Lower lobe of right lung (tissue), 2 donors: Measurements from ENCODE around the gene ASH1L. TPM values are rescaled to one million over a fixed set of nuclear protein-coding genes. Genes with fewer than 3 reads are reported as not detected.

Experiments
- ATAC-seq, 2 donors: fragments of 200-7000 bp; cut with Tn5 transposase; one replicate each; pipeline ENCODE4 v1.9.1; 2020 to 2022; ENCODE audit warnings: mild to moderate bottlenecking in 2 of 2, moderate library complexity in 2 of 2
- DNase-seq: peaks from one replicate; pipeline ENCODE4 v3.0.0-alpha.2; 2020
- H3K27ac ChIP-seq: fragments of 200-600 bp; one replicate; pipeline ENCODE4 v1.8.0; 2022
- H3K27me3 ChIP-seq: fragments of 200-600 bp; one replicate; pipeline ENCODE4 v1.8.0; 2022; ENCODE audit warnings: low read depth
- H3K36me3 ChIP-seq: fragments of 200-600 bp; one replicate; pipeline ENCODE4 v1.8.0; 2022; ENCODE audit warnings: mild to moderate bottlenecking
- H3K4me1 ChIP-seq: fragments of 200-600 bp; one replicate; pipeline ENCODE4 v1.8.0; 2022
- H3K4me3 ChIP-seq: fragments of 200-600 bp; one replicate; pipeline ENCODE4 v1.8.0; 2022; ENCODE audit warnings: mild to moderate bottlenecking
- H3K9me3 ChIP-seq: fragments of 200-600 bp; one replicate; pipeline ENCODE4 v1.8.0; 2022
- CTCF ChIP-seq: fragments of 200-600 bp; IDR thresholded peaks from one replicate; pipeline ENCODE4 v1.8.0; 2022; ENCODE audit warnings: antibody characterized with exemption, mild to moderate bottlenecking
- intact Hi-C: fragments of 100-400 bp; cut with DNase I; formaldehyde crosslinking; loops from one replicate; pipeline ENCODE4 v1.11.0; 2022
- total RNA-seq: library from RNA; stranded (reverse); fragmentation: NEBNext Ultra II Directional; extraction: Animal tissue kit (Norgen Biotek cat#: 25700); gene quantifications from one replicate; pipeline ENCODE4 v1.2.1, GENCODE V29; 2021
- donor health status: DM: no; HTN: yes; CAD: no; lungs with severe emphysema.

Gene ASH1L
- total RNA-seq, 1 donor from 2014 or later, result 59.8 TPM

GRCh38 chr1:155553349-155553748 is 9.3 kb downstream of the ASH1L start:
- H3K36me3 ChIP-seq, result peaks cover 21% of the 10 kb centered on the region
- H3K27me3 ChIP-seq, result no peaks in the 10 kb centered on the region
- TF ChIP-seq CTCF, result no peak
- H3K27ac ChIP-seq, result no peak overlapping the region
- peaks cover 6% of the 10 kb centered on the region for H3K4me1 ChIP-seq
- intact Hi-C loops, result no loop called here
- no peak overlapping the region for H3K4me3 ChIP-seq
- ATAC-seq (no peak), DNase-seq (no peak)
- H3K9me3 ChIP-seq, result no peaks in the 10 kb centered on the region

- DNase-seq (no peak), ATAC-seq (no peak)
- peaks cover 13% of the 10 kb centered on the region for H3K36me3 ChIP-seq
- no peak for TF ChIP-seq CTCF
- H3K9me3 ChIP-seq, result no peaks in the 10 kb centered on the region
- H3K27me3 ChIP-seq, result no peaks in the 10 kb centered on the region
- intact Hi-C loops, result no loop called here
- no peak overlapping the region for H3K27ac ChIP-seq
- no peak overlapping the region for H3K4me3 ChIP-seq
- H3K4me1 ChIP-seq, result no peaks in the 10 kb centered on the region
These were observed 13.9 kb downstream of the ASH1L start for GRCh38 chr1:155548706-155549105.

- no peaks in the 10 kb centered on the region for H3K27me3 ChIP-seq
- no peak for TF ChIP-seq CTCF
- H3K9me3 ChIP-seq, result no peaks in the 10 kb centered on the region
- H3K4me1 ChIP-seq, result peaks cover 60% of the 10 kb centered on the region
- no peak overlapping the region for H3K27ac ChIP-seq
- H3K4me3 ChIP-seq, result no peak overlapping the region
- DNase-seq, result no peak
- peak; percentile 50 to 56 for ATAC-seq
- intact Hi-C loops, result no loop called here
- H3K36me3 ChIP-seq, result peaks cover 5% of the 10 kb centered on the region
These were observed 22.4 kb downstream of the ASH1L start for GRCh38 chr1:155540000-155540874.

- Histone ChIP-seq H3K4me3 (no peak overlapping the region), H3K9me3 (no peaks in the 10 kb centered on the region), H3K27me3 (no peaks in the 10 kb centered on the region), H3K27ac (peak overlapping the region; percentile 19), H3K36me3 (peaks cover 5% of the 10 kb centered on the region), H3K4me1 (peaks cover 61% of the 10 kb centered on the region)
- DNase-seq (no peak), ATAC-seq (no peak)
- intact Hi-C loops, result no loop called here
- no peak for TF ChIP-seq CTCF
These were observed 25.4 kb downstream of the ASH1L start for GRCh38 chr1:155537193-155537592.

GRCh38 chr1:155531624-155532023 is 31.0 kb downstream of the ASH1L start:
- H3K4me3 ChIP-seq, result no peak overlapping the region
- H3K27ac ChIP-seq, result no peak overlapping the region
- ATAC-seq (no peak), DNase-seq (no peak)
- no peaks in the 10 kb centered on the region for H3K9me3 ChIP-seq
- no peak for TF ChIP-seq CTCF
- no peaks in the 10 kb centered on the region for H3K27me3 ChIP-seq
- intact Hi-C loops, result no loop called here
- peaks cover 5% of the 10 kb centered on the region for H3K36me3 ChIP-seq
- H3K4me1 ChIP-seq, result peaks cover 45% of the 10 kb centered on the region
